AML-193 (cell line): ENCODE results near the gene ZNF432.
A peak's percentile ranks its signal among the peaks of the same experiment; 100 is the strongest.
"Not testable (repeated sequence)": the region's sequence is repeated elsewhere in the genome, so short reads cannot be mapped to it uniquely, and the experiment has no call there.

Source experiments
- DNase-seq, 2 experiments: peaks; one replicate each; lab custom pipeline; 2025; lab: John Stamatoyannopoulos, UW

The ZNF432 gene

GRCh38 chr19:52048555-52049501 is at the start of gene ZNF432:
TSS of gene ZNF432 (minus strand) at chr19:52048838. CDS start at chr19:52046868, 1,970 bp downstream.
- peak; percentile 88 to 89 for DNase-seq

- not testable (repeated sequence) for DNase-seq
Observed at GRCh38 chr19:52096416-52096815, 47.8 kb upstream of the ZNF432 start.

DNA sequence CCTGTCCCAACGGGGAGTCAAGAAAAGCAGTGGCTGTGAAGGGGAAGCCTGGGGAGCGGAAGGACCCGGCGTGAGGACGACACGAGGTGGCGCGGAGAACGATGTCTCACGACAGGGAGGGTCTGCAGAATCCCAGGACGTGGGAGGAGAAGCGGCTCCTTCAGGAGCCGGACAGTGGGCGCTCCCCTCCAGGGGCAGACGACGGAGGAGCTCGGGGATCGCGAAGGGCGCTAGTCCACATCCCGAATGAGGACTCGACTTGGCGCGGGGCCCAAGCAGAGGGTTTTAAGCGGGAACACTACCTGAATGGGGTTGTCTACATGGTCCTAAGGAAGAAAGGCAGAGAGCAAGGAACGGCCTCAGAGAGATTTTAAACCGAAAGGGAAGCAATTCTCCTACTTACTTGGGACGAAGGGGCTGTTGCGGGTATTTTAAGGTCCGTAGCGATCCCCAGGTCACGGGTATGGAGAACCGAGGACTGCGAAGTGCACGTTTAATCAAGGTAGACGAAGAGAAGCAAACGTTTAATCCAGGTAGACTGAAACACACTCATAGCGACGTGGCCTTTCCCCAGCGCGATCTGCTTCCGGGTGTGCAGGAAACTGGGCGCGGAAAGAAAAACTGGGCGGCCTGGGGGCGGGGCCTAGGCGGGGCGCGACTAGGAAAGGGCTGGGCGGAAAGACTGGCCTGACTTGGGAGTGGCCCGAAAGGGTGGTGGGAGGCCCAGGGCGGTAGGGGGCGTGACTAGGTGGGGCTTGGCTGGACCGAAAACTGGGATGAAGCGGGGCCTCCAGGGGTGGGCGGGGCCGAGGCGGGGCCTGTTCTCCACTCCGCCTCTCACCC is 46.8 kb upstream of the ZNF432 start, which contains the start of gene ZNF841:
ZNF841 (minus strand) TSS at position 594 of the 843 bp plus-strand sequence. CDS start 10,964 bp downstream, outside the sequence.
- peak; percentile 69 to 81 for DNase-seq

- no peak for DNase-seq
Observed at GRCh38 chr19:52094526-52095130, 46.0 kb upstream of the ZNF432 start.

DNA sequence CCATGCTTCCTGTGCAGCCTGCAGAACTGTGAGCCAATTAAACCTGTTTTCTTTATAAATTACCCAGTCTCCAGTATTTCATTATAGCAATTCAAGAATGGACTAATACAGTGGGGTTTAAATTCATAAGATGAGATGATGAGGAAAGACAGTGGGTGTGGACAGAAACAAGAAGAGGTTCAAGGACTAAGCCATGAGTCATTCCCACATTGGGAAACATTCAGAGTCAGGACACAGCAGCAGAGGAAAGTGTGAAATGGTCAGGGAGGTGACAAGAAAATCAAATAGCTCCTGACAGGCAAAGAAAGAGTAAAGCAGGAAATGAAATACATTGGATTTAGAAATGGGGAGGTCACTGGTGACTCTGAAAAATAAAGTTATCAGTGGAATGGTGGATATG is 37.8 kb upstream of the ZNF432 start:
- peak in 1 of 2 experiments; percentile 1 for DNase-seq

DNA sequence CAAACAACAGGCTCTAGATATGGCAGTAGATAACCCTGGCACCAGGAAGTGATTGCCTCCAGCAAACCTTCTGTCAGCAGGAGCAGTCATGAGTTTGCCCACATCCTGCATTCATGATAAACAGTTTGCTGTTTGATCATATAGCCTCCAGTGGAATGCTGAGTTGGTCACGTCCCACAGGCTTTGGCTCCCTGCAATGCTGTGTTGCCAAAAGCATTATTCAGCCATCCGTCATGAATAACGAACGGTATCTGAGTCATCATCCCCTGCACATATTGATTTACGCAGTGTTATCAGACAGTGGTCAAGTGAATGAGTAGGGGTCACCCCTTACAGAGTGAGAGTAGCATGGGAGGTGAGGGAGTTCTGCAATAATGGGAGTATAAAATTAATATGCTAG is 21.9 kb upstream of the ZNF432 start:
- DNase-seq: no peak

DNA sequence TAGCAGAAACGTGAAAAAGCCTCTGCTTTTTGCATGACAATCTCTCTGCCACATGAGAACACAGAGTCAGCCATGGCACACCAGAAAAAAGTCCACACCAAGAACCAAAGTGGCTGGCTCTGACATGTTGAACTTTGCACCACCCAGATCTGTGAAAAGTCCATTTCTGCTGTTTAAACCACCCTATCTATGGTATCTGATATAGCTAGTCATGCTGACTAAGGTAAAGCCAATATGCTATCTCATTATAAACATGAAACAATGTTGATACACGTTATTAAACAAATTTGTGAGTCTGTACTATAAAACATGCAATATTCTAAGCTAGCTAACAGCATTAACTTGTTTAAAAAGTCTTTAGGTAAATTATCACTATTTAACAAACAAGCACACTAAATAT is 21.0 kb upstream of the ZNF432 start:
- DNase-seq: no peak

DNA sequence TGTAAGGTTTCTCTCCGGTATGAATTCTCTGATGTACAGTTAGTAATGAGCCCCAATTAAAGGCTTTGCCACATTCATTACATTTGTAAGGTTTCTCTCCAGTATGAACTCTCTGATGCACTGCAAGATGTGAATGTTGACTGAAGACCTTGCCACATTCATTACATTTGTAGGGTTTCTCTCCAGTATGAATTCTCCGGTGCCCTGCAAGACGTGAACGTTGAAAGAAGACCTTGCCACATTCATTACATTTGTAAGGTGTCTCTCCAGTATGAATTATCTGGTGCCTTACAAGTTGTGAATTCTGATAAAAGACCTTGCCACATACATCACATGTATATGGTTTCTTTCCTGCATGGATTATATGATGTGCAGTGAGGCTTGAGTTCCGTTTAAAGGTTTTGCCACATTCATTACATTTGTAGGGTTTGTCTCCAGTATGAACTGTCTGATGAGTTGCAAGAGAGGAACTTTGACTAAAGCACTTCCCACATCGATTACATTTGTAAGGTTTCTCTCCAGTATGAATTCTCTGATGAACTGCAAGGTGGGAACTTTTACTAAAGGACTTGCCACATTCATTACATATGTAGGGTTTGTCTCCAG is 17.7 kb upstream of the ZNF432 start:
- DNase-seq: no peak

DNA sequence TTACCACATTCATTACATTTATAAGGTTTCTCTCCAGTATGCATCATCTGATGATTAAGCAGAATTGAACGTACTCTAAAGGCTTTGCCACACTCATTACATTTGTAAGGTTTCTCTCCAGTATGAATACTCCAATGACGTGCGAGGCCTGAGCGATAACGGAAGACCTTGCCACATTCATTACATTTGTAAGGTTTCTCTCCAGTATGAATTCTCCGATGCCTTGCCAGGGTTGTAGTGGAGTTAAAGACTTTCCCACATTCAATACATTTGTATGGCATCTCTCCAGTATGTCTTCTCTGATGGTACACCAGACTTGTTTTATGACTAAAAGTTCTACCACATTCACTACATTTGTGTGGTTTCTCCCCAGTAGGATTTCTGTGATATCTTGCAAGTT is 16.8 kb upstream of the ZNF432 start:
- no peak for DNase-seq

DNA sequence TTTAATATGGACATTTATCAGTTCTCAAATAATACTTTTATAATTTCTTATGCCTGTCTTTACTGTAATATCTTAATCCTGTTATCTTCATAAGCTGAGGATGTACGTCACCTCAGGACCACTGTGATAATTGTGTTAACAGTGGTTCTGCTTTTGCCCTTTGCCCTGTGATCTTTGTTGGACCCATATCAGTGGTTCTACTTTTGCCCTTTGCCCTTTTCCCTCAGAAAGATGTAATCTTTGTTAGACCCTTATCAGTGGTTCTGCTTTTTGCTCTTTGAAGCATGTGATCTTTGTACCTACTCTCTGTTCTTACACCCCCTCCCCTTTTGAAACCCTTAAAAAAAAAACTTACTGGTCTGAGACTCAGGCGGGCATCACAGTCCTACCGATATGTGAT is 7.8 kb upstream of the ZNF432 start:
- DNase-seq: not testable (repeated sequence)

DNA sequence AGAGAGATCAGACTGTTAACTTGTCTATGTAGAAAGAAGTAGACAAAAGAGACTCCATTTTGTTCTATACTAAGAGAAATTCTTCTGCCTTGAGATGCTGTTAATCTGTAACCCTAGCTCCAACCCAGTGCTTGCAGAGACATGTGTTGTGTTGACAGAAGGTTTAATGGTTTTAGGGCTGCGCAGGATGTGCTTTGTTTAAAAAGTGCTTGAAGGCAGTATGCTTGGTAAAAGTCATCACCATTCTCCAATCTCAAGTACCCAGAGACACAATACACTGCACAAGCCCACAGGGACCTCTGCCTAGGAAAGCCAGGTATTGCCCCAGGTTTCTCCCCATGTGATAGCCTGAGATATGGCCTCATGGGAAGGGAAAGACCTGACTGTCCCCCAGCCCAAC is 3.1 kb upstream of the ZNF432 start:
- DNase-seq: not testable (repeated sequence)

- DNase-seq: no peak
Observed at GRCh38 chr19:52039169-52039568, 9.5 kb downstream of the ZNF432 start.

DNA sequence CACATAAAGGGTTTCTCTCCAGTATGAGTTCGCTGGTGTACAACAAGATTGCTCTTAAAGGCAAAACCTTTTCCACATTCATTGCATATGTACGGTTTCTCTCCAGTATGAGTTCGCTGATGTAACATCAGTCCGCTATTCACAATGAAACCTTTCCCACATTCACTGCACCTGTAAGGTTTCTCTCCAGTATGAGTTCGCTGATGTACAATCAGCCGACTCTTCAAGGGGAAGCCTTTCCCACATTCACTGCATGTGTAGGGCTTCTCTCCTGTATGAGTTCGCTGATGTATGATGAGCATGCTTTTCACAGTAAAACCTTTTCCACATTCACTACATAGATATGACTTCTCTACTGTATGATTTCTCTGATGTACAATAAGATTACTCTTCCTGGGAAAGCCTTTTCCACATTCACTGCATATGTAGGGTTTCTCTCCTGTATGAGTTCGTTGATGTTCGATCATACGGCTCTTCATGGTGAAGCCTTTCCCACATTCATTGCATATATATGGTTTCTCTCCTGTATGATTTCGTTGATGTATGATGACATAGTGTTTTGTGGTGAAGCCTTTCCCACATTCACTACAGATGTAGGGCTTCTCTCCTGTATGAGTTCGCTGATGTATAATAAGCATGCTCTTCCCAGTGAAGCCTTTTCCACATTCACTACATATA is 14.4 kb downstream of the ZNF432 start:
- no peak for DNase-seq

- no peak for DNase-seq
Observed at GRCh38 chr19:52028780-52029123, 19.9 kb downstream of the ZNF432 start.

DNA sequence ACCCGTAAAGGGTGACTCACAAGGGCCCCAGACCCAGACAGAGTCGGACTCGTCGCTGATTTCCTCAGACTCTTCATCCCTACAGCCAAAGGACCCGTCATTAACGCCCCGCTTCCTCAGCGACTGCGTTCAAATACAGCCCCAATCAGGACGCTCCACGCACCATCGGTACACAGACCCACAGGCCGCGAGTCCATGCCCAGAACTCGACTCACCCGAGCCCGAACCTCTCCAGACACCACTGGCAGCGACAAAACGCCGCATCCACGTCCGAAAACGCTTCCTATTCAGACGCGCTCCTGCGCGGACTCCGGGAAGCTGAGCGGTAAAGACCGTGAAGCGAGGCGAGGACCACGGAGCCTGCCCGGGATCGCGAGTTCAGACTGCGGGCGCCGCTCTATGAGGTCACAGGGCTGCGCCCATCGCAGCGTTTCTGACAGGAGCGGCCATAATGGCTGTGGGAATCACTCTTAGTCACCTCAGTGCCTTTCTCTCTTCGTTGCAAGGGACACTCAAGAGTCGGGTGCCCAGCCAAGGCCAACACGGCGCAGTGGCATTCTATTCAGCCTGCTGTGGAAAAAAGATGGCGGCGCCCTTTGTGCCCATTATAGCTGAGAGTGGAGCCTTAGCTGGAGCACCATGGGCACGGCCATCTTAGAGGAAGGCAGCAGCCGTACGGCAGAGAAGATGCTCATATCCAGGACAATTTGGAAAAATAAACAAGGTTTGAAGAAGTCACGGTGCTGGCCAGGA is 20.4 kb downstream of the ZNF432 start, which contains the start of gene ZNF614:
ZNF614 (minus strand) TSS at position 353 of the 753 bp plus-strand sequence. CDS start 2,634 bp downstream, outside the sequence.
- peak; percentile 81 to 91 for DNase-seq

GRCh38 chr19:52026255-52026990 is 22.2 kb downstream of the ZNF432 start:
- not testable (repeated sequence) for DNase-seq

GRCh38 chr19:52024478-52024877 is 24.2 kb downstream of the ZNF432 start:
- not testable (repeated sequence) for DNase-seq

- DNase-seq: no peak
Observed at GRCh38 chr19:52022193-52022592, 26.4 kb downstream of the ZNF432 start.

DNA sequence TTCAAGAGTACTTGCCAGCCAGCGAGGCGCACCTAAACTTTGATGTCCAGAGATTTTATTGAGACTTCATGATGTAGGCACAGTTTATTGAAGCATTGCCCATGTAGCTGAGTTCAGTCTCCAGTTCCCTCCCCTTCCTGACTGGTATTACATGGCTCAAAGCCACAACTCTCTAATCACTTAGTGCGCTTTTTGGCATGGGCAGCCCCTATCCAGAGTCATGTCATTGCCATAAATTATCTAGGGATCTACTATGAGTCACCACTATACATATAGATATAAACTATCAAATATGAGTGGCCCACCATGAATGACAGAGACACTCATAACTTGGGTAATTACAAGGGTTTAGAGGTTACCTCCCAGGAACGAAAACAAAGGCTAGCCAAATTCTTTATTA is 28.1 kb downstream of the ZNF432 start:
- no peak for DNase-seq

DNA sequence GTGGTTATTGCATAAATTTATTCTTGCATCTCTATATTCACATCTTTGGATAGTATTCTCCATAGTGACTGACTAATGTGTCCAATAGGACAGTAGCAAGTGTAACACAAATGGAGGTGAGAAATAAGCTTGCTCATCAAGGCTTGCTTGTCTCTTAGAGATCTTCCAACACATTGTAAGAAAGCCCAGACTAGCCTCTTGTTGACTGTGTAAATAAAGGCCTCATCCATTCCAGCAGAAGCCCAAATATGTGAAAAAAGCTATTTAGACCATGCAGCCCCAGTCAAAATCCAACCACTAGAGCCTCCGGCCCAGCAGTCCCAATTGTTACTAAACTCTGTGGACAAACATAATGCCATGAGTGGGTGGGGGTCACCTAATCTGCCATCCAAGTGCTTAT is 38.0 kb downstream of the ZNF432 start:
- DNase-seq: no peak
